Hepatocyte (in vitro differentiated cells): Measurements from ENCODE around the gene YIPF2. TPM values are rescaled to one million over a fixed set of nuclear protein-coding genes. Genes with fewer than 3 reads are reported as not detected.
A peak's percentile ranks its signal among the peaks of the same experiment; 100 is the strongest.

Experiments used
- DNase-seq: peaks from one replicate; pipeline ENCODE4 v3.0.0-alpha.2; 2016; ENCODE audit warnings: low spot score
- H2AFZ ChIP-seq: fragments of 200-600 bp; sonication (generic); 2 replicates; pipeline ENCODE4 v1.6.0; 2016; ENCODE audit warnings: antibody characterized with exemption, mild to moderate bottlenecking
- H3K27ac ChIP-seq: fragments of 200-600 bp; sonication (generic); 2 replicates; pipeline ENCODE4 v1.5.1; 2016; ENCODE audit warnings: mild to moderate bottlenecking
- H3K27me3 ChIP-seq: fragments of 200-600 bp; sonication (generic); 2 replicates; pipeline ENCODE4 v1.6.1; 2016
- H3K36me3 ChIP-seq: fragments of 200-600 bp; sonication (generic); replicated peaks from 2 replicates; pipeline ENCODE4 v1.5.1; 2016; ENCODE audit warnings: low read depth; ENCODE audit not compliant: insufficient read depth
- H3K4me1 ChIP-seq: fragments of 200-600 bp; sonication (generic); 2 replicates; pipeline ENCODE4 v1.5.1; 2016; ENCODE audit warnings: mild to moderate bottlenecking, moderate library complexity; ENCODE audit not compliant: insufficient read depth
- H3K4me2 ChIP-seq: fragments of 200-600 bp; sonication (generic); 2 replicates; pipeline ENCODE4 v1.6.0; 2016
- H3K4me3 ChIP-seq: fragments of 200-600 bp; sonication (generic); 2 replicates; pipeline ENCODE4 v1.5.1; 2016; ENCODE audit warnings: mild to moderate bottlenecking
- H3K79me2 ChIP-seq: fragments of 200-600 bp; sonication (generic); 2 replicates; pipeline ENCODE4 v1.6.0; 2017; ENCODE audit warnings: mild to moderate bottlenecking
- H3K9me2 ChIP-seq: fragments of 200-600 bp; sonication (generic); replicated peaks from 2 replicates; pipeline ENCODE4 v1.6.0; 2017; ENCODE audit warnings: mild to moderate bottlenecking; ENCODE audit not compliant: insufficient read depth
- H3K9me3 ChIP-seq: fragments of 200-600 bp; sonication (generic); 2 replicates; pipeline ENCODE4 v1.5.1; 2016; ENCODE audit warnings: low read depth, mild to moderate bottlenecking
- H4K20me1 ChIP-seq: fragments of 200-600 bp; sonication (generic); 2 replicates; pipeline ENCODE4 v1.6.0; 2016; ENCODE audit warnings: mild to moderate bottlenecking; ENCODE audit not compliant: insufficient read depth, poor library complexity, severe bottlenecking
- CTCF ChIP-seq: fragments of 200-600 bp; sonication (generic); IDR thresholded peaks from 2 replicates; pipeline ENCODE4 v1.5.1; 2016; ENCODE audit warnings: antibody characterized with exemption, mild to moderate bottlenecking; ENCODE audit not compliant: poor library complexity
- EZH2 ChIP-seq: fragments of 200-600 bp; sonication (generic); IDR thresholded peaks from 2 replicates; pipeline ENCODE4 v1.6.1; 2016; ENCODE audit warnings: antibody characterized with exemption, mild to moderate bottlenecking, borderline replicate concordance
- EZH2phosphoT487 ChIP-seq: fragments of 200-600 bp; sonication (generic); IDR thresholded peaks from one replicate; pipeline ENCODE4 v1.6.1; 2018; ENCODE audit warnings: antibody characterized with exemption, mild to moderate bottlenecking, low read depth, moderate library complexity; ENCODE audit not compliant: unreplicated experiment, severe bottlenecking
- WGBS: methylation state at CpG from one replicate; pipeline ENCODE4 v1.1.6; 2016; ENCODE audit warnings: low lambda C conversion rate; ENCODE audit errors: missing lambda C conversion rate; 5-methylcytosine and 5-hydroxymethylcytosine counted together
- polyA plus RNA-seq: library from polyadenylated mRNA; unstranded; fragments of >200 nt; fragmentation: Nextera tagmentation; extraction: Ambion mirVana; gene quantifications from 2 replicates; pipeline ENCODE4 v1.2.1, GENCODE V29; 2016
- total RNA-seq: library from RNA; depleted of rRNA; stranded (reverse); fragments of >200 nt; gene quantifications from 2 replicates; pipeline ENCODE4 v1.2.3, GENCODE V29; 2014

Gene YIPF2
- total and polyA plus RNA-seq, 2 experiments from 2014 or later, result 80.3 to 115 TPM

GRCh38 chr19:10936661-10937084, 8.2 kb upstream of the YIPF2 start:
- no peaks in the 10 kb centered on the region for H3K9me3 ChIP-seq
- peak overlapping the region; percentile 66 for H3K4me2 ChIP-seq
- H3K27me3 ChIP-seq, result no peaks in the 10 kb centered on the region
- H3K4me3 ChIP-seq, result no peak overlapping the region
- H3K27ac ChIP-seq, result peak overlapping the region; percentile 8
- TF ChIP-seq EZH2, result no peak
- TF ChIP-seq EZH2phosphoT487, result no peak
- peak; percentile 67 for TF ChIP-seq CTCF
- peaks cover 8% of the 10 kb centered on the region for H3K4me1 ChIP-seq
- DNase-seq, result peak; percentile 91
- peak overlapping the region; percentile 71 for H2AFZ ChIP-seq
- H3K79me2 ChIP-seq, result peaks cover 17% of the 10 kb centered on the region
- H4K20me1 ChIP-seq, result peaks cover 4% of the 10 kb centered on the region
- H3K36me3 ChIP-seq, result no peaks in the 10 kb centered on the region
- no peaks in the 10 kb centered on the region for H3K9me2 ChIP-seq
- 4% methylated on average over 11 of the region's 11 CpGs for WGBS

- Histone ChIP-seq H2AFZ (no peak overlapping the region), H3K4me3 (no peak overlapping the region), H3K4me2 (no peak overlapping the region), H3K27ac (no peak overlapping the region), H3K4me1 (peaks cover 8% of the 10 kb centered on the region), H3K9me3 (no peaks in the 10 kb centered on the region), H3K79me2 (peaks cover 28% of the 10 kb centered on the region), H3K9me2 (no peaks in the 10 kb centered on the region), H3K36me3 (no peaks in the 10 kb centered on the region), H4K20me1 (peaks cover 4% of the 10 kb centered on the region), H3K27me3 (no peaks in the 10 kb centered on the region)
- no peak for DNase-seq
- 85% methylated on average over 9 of the region's 9 CpGs for WGBS
- TF ChIP-seq CTCF (no peak), EZH2phosphoT487 (no peak), EZH2 (no peak)
Observed at GRCh38 chr19:10935371-10936059, 7.1 kb upstream of the YIPF2 start.

- TF ChIP-seq EZH2phosphoT487 (no peak), CTCF (no peak), EZH2 (no peak)
- Histone ChIP-seq H3K4me2 (peak overlapping the region; percentile 96), H3K36me3 (no peaks in the 10 kb centered on the region), H4K20me1 (peaks cover 4% of the 10 kb centered on the region), H3K9me3 (no peaks in the 10 kb centered on the region), H3K4me3 (peak overlapping the region; percentile 65), H3K27ac (peak overlapping the region; percentile 76), H3K27me3 (no peaks in the 10 kb centered on the region), H3K4me1 (peaks cover 12% of the 10 kb centered on the region), H2AFZ (peak overlapping the region; percentile 36), H3K9me2 (no peaks in the 10 kb centered on the region), H3K79me2 (peaks cover 65% of the 10 kb centered on the region)
- DNase-seq, result peak; percentile 43
- 8% methylated on average over 27 of the region's 27 CpGs for WGBS
Observed at GRCh38 chr19:10929402-10929794, 959 bp upstream of the YIPF2 start.
